ENCODE data around the gene IP6K1.
"Not testable (repeated sequence)": the region's sequence is repeated elsewhere in the genome, so short reads cannot be mapped to it uniquely, and the experiment has no call there.

Gene IP6K1

GRCh38 chr3:49761661-49762060, 24.7 kb downstream of the IP6K1 start:
- no peak for DNase-seq

- no peak for DNase-seq
Measured at GRCh38 chr3:49759226-49759625, 27.1 kb downstream of the IP6K1 start.

- no peak for DNase-seq
Measured at GRCh38 chr3:49757197-49757596, 29.1 kb downstream of the IP6K1 start.

- no peak for DNase-seq
Measured at GRCh38 chr3:49756036-49756435, 30.3 kb downstream of the IP6K1 start.

GRCh38 chr3:49754536-49754935, 31.8 kb downstream of the IP6K1 start:
- DNase-seq = no peak

GRCh38 chr3:49751501-49751900, 34.8 kb downstream of the IP6K1 start:
- DNase-seq = no peak

GRCh38 chr3:49750056-49750455, 36.3 kb downstream of the IP6K1 start:
- no peak for DNase-seq

GRCh38 chr3:49748874-49749273, 37.5 kb downstream of the IP6K1 start:
- not testable (repeated sequence) for DNase-seq

- DNase-seq = no peak
Measured at GRCh38 chr3:49747792-49748480, 38.4 kb downstream of the IP6K1 start.

- no peak for DNase-seq
Measured at GRCh38 chr3:49745986-49746385, 40.4 kb downstream of the IP6K1 start.

GRCh38 chr3:49740427-49740826, 45.9 kb downstream of the IP6K1 start:
- no peak for DNase-seq

- DNase-seq = no peak
Measured at GRCh38 chr3:49738067-49738713, 48.2 kb downstream of the IP6K1 start.

GRCh38 chr3:49734752-49735151, 51.6 kb downstream of the IP6K1 start:
- DNase-seq = no peak

- DNase-seq = no peak
Measured at GRCh38 chr3:49733551-49733950, 52.8 kb downstream of the IP6K1 start.

- no peak for DNase-seq
Measured at GRCh38 chr3:49732597-49732996, 53.7 kb downstream of the IP6K1 start.

GRCh38 chr3:49729966-49730609, 56.3 kb downstream of the IP6K1 start:
- no peak for DNase-seq

GRCh38 chr3:49727924-49728361, 58.4 kb downstream of the IP6K1 start:
- DNase-seq = no peak

- no peak for DNase-seq
Measured at GRCh38 chr3:49727154-49727923, 59.0 kb downstream of the IP6K1 start.

GRCh38 chr3:49725906-49726681, 60.2 kb downstream of the IP6K1 start:
- DNase-seq = no peak

GRCh38 chr3:49724586-49724985, 61.8 kb downstream of the IP6K1 start:
- no peak for DNase-seq

- DNase-seq = peak; percentile 87
Measured at GRCh38 chr3:49723628-49724551, 62.5 kb downstream of the IP6K1 start, which contains the start of gene GMPPB. GMPPB (minus strand) TSS chr3:49723951; CDS start chr3:49723726, 225 bp downstream.
